Fibroblast of the aortic adventitia (primary cell): ENCODE results near the gene SLC25A43. TPM values are rescaled to one million over a fixed set of nuclear protein-coding genes. Genes with fewer than 3 reads are reported as not detected.
"Not testable (repeated sequence)": the region's sequence is repeated elsewhere in the genome, so short reads cannot be mapped to it uniquely, and the experiment has no call there.

Experiments used
- DNase-seq: peaks from one replicate; pipeline ENCODE4 v3.0.0-alpha.2; 2010; ENCODE audit warnings: low read depth
- H3K4me3 ChIP-seq: 2 replicates; pipeline ENCODE4 v1.5.1; 2011; ENCODE audit warnings: low read depth, mild to moderate bottlenecking, control low read depth, low read length, moderate library complexity
- total RNA-seq: library from RNA; depleted of rRNA; stranded (reverse); fragments of >200 nt; gene quantifications from 2 replicates; pipeline ENCODE4 v1.2.3, GENCODE V29; 2012; ENCODE audit warnings: low replicate concordance
- TF ChIP-seq, protein P1 (sequence below): IDR thresholded peaks from 2 replicates; pipeline ENCODE4 v1.5.1; 2011; ENCODE audit warnings: mild to moderate bottlenecking, low read length, control low read depth, inconsistent platforms; ENCODE audit not compliant: insufficient read depth

SLC25A43 gene
- total RNA-seq, 1 donor: 22.9 TPM

DNA sequence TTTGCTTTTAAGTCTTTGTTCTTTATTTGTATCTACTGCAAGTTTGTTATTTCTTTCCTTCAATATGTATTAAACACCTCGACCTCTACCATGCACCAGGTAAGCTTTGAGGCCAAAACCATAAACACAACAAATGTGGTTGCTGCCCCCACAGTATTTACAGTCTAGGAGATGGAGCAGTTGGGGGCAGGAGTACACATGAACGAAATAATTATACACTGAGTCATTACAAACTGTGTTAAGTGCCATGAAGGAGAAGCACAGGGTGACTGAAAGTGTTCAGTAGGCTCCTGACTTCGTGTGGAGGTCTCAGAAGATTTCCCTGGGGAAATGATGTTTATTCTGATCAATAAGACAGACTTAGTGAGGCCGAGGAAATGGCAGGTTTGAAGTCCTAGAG, 30.3 kb downstream of the SLC25A43 start:
- TF ChIP-seq, protein P1, sequence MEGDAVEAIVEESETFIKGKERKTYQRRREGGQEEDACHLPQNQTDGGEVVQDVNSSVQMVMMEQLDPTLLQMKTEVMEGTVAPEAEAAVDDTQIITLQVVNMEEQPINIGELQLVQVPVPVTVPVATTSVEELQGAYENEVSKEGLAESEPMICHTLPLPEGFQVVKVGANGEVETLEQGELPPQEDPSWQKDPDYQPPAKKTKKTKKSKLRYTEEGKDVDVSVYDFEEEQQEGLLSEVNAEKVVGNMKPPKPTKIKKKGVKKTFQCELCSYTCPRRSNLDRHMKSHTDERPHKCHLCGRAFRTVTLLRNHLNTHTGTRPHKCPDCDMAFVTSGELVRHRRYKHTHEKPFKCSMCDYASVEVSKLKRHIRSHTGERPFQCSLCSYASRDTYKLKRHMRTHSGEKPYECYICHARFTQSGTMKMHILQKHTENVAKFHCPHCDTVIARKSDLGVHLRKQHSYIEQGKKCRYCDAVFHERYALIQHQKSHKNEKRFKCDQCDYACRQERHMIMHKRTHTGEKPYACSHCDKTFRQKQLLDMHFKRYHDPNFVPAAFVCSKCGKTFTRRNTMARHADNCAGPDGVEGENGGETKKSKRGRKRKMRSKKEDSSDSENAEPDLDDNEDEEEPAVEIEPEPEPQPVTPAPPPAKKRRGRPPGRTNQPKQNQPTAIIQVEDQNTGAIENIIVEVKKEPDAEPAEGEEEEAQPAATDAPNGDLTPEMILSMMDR: no peak
- DNase-seq: no peak

DNA sequence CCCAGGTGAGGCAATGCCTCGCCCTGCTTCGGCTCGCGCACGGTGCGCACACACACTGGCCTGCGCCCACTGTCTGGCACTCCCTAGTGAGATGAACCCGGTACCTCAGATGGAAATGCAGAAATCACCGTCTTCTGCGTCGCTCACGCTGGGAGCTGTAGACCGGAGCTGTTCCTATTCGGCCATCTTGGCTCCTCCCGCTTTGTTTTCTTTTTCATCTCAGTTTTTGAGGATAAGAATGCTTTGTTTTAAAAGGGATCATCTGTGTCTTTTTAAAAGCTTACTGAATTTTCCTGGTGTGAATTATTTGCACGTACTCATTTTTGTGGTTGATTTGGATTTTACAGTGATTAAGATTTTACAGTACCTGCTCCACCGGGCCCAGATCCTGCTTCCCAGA, 42.2 kb downstream of the SLC25A43 start:
- H3K4me3 ChIP-seq, DNase-seq: not testable (repeated sequence)

More for the DNA sequence above, 30.3 kb downstream of the SLC25A43 start:
- H3K4me3 ChIP-seq: no peak overlapping the region

DNA sequence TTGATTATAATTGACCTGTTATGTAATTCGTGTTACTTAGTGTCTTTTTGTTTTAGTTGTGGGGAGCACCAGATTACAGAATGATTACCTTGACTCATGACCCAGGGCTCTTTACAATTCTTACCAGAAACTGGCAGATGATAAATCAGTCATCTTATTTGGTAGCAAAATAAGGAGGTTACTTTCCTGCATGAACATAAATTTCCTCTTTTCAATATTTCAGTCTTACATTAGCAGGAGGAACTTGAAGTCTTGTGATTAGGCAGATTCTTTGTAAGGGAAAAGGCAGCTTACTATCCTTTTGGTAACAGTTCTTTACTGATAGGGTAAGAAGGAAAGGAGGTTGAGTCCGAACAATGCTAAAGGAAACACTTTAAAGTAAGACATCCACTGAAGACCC, 43.1 kb downstream of the SLC25A43 start:
- TF ChIP-seq, protein P1: no peak

DNA sequence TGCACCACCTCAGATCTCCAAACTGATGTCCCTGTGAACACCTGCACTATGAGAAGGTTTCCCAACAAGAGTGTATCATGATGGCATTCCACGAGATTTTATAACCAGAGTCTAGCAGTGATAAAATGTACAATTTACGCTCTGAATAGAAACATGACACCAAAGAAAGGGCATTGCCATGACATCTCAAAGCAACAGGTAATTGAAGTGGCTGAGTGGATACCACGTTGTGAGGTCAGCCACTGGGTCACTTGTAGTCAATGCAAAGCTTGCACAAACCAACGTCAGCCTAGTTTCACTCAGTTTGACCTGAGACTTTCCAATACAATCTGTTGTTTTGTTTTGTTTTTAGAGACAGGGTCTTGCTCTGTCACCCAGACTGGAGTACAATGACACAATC, 54.1 kb downstream of the SLC25A43 start:
- DNase-seq: no peak
- TF ChIP-seq, protein P1: no peak
- H3K4me3 ChIP-seq: no peak overlapping the region

More for the DNA sequence above, 43.1 kb downstream of the SLC25A43 start:
- no peak overlapping the region for H3K4me3 ChIP-seq
- no peak for DNase-seq

DNA sequence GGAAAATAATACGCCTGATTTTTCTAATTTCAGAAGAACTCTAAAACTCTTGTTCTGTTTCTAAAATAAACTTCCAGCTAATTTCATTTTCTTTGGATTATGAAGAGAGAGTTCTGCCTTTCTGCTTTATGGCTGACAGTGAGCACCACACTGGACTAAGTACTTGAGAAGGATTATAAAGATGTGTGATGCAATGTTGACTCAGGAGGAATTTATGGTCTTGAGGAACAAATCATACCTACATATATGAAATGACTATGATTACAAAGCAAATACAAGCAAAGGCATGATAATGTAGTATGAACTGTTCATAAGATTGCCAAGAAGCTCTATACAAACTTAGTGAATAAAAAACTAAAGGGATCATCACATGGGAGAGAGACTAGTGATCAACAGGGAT, 56.1 kb downstream of the SLC25A43 start:
- TF ChIP-seq, protein P1: no peak
- peak; percentile 10 for DNase-seq
- H3K4me3 ChIP-seq: no peak overlapping the region

DNA sequence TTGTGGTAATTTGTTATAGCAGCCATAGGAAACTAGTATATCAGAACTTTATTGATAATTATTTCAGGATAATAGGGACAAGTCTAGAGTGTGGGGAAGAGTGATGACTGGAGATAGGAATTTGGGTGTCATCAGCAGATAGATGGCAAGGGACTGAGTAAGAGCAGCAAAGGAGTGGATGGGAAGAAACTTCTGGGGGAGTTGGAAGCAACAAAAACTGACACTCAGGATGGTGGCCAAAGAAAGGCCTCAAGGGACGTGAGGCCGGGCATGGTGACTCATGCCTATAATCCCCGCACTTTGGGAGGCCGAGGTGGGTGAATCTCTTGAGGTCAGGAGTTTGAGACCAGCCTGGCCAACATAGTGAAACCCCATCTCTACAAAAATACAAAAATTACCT, 60.0 kb downstream of the SLC25A43 start:
- no peak overlapping the region for H3K4me3 ChIP-seq
- no peak for DNase-seq
- TF ChIP-seq, protein P1: no peak

DNA sequence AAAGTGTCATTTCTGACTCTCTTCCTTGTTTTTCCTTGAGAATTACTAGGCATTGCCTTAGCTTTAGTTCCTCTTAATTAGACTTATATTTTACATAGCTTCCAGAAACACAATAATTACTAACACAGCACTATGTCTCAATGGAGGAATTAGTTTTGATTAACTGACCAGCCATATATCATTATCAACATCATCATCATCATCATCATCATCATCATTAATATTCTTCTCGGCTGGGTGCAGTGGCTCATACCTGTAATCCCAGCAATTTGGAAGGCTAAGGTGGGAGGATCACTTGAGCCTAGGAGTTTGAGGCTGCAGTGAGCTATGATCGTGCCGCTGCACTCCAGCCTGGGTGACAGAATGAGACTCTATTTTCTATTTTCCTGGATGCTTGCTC, 66.4 kb downstream of the SLC25A43 start:
- TF ChIP-seq, protein P1: no peak
- H3K4me3 ChIP-seq: no peak overlapping the region
- DNase-seq: no peak

DNA sequence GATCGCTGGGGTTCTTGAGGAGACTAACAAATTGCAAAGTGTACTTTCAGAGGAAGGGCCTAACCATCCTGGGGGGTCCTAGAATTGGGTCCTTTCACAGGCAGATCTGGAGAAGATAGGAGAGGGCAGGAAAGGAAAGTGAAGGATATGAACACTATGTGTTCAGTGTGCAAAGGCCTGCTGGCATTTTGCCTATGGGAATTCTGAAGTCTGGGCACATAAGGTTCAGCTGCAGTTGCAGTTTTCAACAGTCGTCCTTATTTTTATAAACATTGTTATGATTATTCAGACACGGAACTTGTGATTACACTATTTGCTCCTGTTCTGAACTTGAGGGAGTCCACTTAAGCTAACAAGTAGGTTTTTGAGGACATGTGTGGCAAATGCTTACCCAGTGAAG, 67.8 kb downstream of the SLC25A43 start:
- no peak for DNase-seq
- TF ChIP-seq, protein P1: no peak
- H3K4me3 ChIP-seq: no peak overlapping the region
